K562 (cell line): Measurements from ENCODE around the gene CTSD. TPM values are rescaled to one million over a fixed set of nuclear protein-coding genes. Genes with fewer than 3 reads are reported as not detected.

Experiments
- HDAC8 ChIP-seq: fragments of 450-650 bp; IDR thresholded peaks from 2 replicates; pipeline ENCODE4 v1.6.1; 2016; ENCODE audit warnings: mild to moderate bottlenecking, missing genetic modification characterization, moderate library complexity, missing compliant biosample characterization
- KAT7 ChIP-seq: sonication (generic); formaldehyde crosslinking; IDR thresholded peaks from 2 replicates; pipeline ENCODE4 v1.8.0; 2022; ENCODE audit warnings: missing genetic modification reagents, mild to moderate bottlenecking, borderline replicate concordance
- RAD21 ChIP-seq, 2 experiments: fragments of 250-450 bp in 1 of 2; fragments of 450-650 bp in 1 of 2; sonication (Bioruptor Pico) in 1 of 2; formaldehyde crosslinking in 1 of 2; IDR thresholded peaks in 1 of 2; conservative IDR thresholded peaks in 1 of 2; 2 replicates each; pipeline versions ENCODE4 v1.4.0 to v1.8.0; 2020 to 2022; ENCODE audit warnings: mild to moderate bottlenecking in 2 of 2, moderate library complexity in 1 of 2
- polyA plus RNA-seq, 8 experiments: library from polyadenylated mRNA; depleted of rRNA in 4 of 8; stranded (reverse) in 5 of 8; unstranded in 3 of 8; fragments of >200 nt; fragmentation: Nextera tagmentation in 2 of 8; fragmentation: Illumina TruSeq in 1 of 8; extraction: Ambion mirVana in 2 of 8; extraction: Trizol in 1 of 8; gene quantifications; 2 replicates each; pipeline versions ENCODE4 v1.2.1 to v1.2.3, GENCODE V29; 2011 to 2014; ENCODE audit warnings: inconsistent platforms in 1 of 8, missing spikeins in 1 of 8
- total RNA-seq, 7 experiments: library from RNA; depleted of rRNA in 6 of 7; stranded (reverse); fragments of >200 nt in 6 of 7; fragmentation: Illumina TruSeq in 2 of 7; extraction: Trizol in 2 of 7; gene quantifications; 2 replicates each; pipeline versions ENCODE4 v1.2.1 to v1.2.3, GENCODE V29; 2011 to 2021; ENCODE audit warnings: low replicate concordance in 1 of 7
- TF ChIP-seq, protein P1 (sequence below), 2 experiments: fragments of 450-650 bp; formaldehyde crosslinking in 1 of 2; IDR thresholded peaks; 2 replicates each; pipeline versions ENCODE4 v1.4.0 to v1.6.1; 2014 to 2020; ENCODE audit warnings: mild to moderate bottlenecking in 2 of 2, borderline replicate concordance in 1 of 2, low read depth in 1 of 2
- TF ChIP-seq, protein P2 (sequence below): sonication (generic); formaldehyde crosslinking; IDR thresholded peaks from 2 replicates; pipeline ENCODE4 v1.9.0; 2022; ENCODE audit warnings: mild to moderate bottlenecking, missing genetic modification reagents
- TF ChIP-seq, protein P3 (sequence below), 2 experiments: fragments of 450-650 bp in 1 of 2; sonication (generic) in 1 of 2; formaldehyde crosslinking; conservative IDR thresholded peaks; 2 replicates each; pipeline versions ENCODE4 v1.4.0 to v1.8.1; 2020 to 2022; ENCODE audit warnings: mild to moderate bottlenecking in 1 of 2, missing genetic modification reagents in 1 of 2
- TF ChIP-seq, protein P4 (sequence below): fragments of 250-450 bp; sonication (Bioruptor Pico); IDR thresholded peaks from 2 replicates; pipeline ENCODE4 v1.8.0; 2022; ENCODE audit warnings: inconsistent platforms, mild to moderate bottlenecking, moderate library complexity, borderline replicate concordance
- TF ChIP-seq, protein P5 (sequence below), 3 experiments: fragments of 200-800 bp in 1 of 3; sonication (Bioruptor generic) in 1 of 3; sonication (generic) in 1 of 3; formaldehyde crosslinking in 1 of 3; IDR thresholded peaks; 2 replicates each; pipeline versions ENCODE4 v1.6.1 to v1.8.0; 2016 to 2022; ENCODE audit warnings: mild to moderate bottlenecking in 2 of 3, missing compliant biosample characterization in 2 of 3, missing genetic modification characterization in 2 of 3, missing genetic modification reagents in 1 of 3
- TF ChIP-seq, protein P6 (sequence below): sonication (generic); formaldehyde crosslinking; IDR thresholded peaks from 2 replicates; pipeline ENCODE4 v1.5.0; 2020; ENCODE audit warnings: missing genetic modification reagents

CTSD gene
- total and polyA plus RNA-seq, 9 of the 15 experiments (the other 6 are each of a cell fraction or from before 2014, with no cell fraction given): 1.0 to 112 (median 40.9) TPM

DNA sequence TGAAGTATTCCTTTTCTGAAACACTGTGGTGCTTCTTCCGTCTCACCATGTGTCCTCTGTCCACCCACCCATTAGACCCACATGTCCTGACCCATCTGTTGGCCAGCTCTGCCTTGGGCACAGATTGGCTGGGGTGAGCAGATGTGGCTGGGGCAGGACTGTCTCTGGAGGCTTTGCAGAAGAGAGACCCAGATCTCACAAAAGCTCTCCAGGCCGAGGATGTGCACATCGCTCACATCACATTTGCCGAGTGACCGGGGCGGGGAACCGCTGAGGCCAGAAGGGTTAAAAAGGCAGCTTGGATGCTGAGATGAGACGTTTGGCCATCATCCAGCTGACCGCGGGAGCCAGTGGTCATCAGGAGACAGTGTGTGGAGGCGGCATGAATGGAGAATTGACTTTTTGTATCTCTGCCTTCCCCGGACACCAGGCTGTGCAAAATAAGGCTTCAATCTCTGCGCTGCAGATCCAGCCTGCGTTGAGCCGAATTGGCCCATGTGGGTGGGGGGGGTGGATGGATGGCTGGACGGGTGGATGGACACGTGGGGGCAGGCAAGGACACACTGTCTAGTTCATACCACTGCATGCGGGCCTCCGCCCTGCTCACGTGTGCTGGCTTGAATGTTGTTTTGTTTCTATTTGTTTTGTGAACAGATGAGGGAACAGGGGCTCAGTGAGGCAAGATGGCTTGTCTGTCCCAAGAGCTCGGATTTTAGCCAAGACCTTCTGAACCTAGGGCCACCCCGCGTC, 19.4 kb downstream of the CTSD start (continued):
- TF ChIP-seq, protein P1, sequence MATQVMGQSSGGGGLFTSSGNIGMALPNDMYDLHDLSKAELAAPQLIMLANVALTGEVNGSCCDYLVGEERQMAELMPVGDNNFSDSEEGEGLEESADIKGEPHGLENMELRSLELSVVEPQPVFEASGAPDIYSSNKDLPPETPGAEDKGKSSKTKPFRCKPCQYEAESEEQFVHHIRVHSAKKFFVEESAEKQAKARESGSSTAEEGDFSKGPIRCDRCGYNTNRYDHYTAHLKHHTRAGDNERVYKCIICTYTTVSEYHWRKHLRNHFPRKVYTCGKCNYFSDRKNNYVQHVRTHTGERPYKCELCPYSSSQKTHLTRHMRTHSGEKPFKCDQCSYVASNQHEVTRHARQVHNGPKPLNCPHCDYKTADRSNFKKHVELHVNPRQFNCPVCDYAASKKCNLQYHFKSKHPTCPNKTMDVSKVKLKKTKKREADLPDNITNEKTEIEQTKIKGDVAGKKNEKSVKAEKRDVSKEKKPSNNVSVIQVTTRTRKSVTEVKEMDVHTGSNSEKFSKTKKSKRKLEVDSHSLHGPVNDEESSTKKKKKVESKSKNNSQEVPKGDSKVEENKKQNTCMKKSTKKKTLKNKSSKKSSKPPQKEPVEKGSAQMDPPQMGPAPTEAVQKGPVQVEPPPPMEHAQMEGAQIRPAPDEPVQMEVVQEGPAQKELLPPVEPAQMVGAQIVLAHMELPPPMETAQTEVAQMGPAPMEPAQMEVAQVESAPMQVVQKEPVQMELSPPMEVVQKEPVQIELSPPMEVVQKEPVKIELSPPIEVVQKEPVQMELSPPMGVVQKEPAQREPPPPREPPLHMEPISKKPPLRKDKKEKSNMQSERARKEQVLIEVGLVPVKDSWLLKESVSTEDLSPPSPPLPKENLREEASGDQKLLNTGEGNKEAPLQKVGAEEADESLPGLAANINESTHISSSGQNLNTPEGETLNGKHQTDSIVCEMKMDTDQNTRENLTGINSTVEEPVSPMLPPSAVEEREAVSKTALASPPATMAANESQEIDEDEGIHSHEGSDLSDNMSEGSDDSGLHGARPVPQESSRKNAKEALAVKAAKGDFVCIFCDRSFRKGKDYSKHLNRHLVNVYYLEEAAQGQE (IDR thresholded peaks at IDR 0.05; ENCODE audit: borderline replicate concordance): peak; percentile 29; the same call in 1 of the 2 replicates
- TF ChIP-seq, protein P1 (CRISPR knock-in tag; IDR thresholded peaks at IDR 0.05; ENCODE audit: low read depth): no peak
- TF ChIP-seq, protein P2, sequence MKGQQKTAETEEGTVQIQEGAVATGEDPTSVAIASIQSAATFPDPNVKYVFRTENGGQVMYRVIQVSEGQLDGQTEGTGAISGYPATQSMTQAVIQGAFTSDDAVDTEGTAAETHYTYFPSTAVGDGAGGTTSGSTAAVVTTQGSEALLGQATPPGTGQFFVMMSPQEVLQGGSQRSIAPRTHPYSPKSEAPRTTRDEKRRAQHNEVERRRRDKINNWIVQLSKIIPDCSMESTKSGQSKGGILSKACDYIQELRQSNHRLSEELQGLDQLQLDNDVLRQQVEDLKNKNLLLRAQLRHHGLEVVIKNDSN (CRISPR knock-in tag): peak; percentile 59
- TF ChIP-seq KAT7 (CRISPR knock-in tag) (no peak), RAD21 (CRISPR knock-in tag; conservative IDR thresholded peaks at IDR 0.05 in 1 of 2, IDR thresholded peaks at IDR 0.05 in 1 of 2) (0 out of 4 replicates have a peak, but pooled peaks of 1 of the 2 experiments have one; percentile 21), HDAC8 (no peak)
- TF ChIP-seq, protein P3, sequence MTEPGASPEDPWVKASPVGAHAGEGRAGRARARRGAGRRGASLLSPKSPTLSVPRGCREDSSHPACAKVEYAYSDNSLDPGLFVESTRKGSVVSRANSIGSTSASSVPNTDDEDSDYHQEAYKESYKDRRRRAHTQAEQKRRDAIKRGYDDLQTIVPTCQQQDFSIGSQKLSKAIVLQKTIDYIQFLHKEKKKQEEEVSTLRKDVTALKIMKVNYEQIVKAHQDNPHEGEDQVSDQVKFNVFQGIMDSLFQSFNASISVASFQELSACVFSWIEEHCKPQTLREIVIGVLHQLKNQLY (CRISPR knock-in tag; conservative IDR thresholded peaks at IDR 0.05): no peak
- TF ChIP-seq, protein P4, sequence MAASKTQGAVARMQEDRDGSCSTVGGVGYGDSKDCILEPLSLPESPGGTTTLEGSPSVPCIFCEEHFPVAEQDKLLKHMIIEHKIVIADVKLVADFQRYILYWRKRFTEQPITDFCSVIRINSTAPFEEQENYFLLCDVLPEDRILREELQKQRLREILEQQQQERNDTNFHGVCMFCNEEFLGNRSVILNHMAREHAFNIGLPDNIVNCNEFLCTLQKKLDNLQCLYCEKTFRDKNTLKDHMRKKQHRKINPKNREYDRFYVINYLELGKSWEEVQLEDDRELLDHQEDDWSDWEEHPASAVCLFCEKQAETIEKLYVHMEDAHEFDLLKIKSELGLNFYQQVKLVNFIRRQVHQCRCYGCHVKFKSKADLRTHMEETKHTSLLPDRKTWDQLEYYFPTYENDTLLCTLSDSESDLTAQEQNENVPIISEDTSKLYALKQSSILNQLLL (CRISPR knock-in tag): no peak
- TF ChIP-seq, protein P5, sequence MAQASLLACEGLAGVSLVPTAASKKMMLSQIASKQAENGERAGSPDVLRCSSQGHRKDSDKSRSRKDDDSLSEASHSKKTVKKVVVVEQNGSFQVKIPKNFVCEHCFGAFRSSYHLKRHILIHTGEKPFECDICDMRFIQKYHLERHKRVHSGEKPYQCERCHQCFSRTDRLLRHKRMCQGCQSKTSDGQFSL (CRISPR knock-in tag; IDR thresholded peaks at IDR 0.05): peak; percentile 81
- TF ChIP-seq, protein P5 (tag; IDR thresholded peaks at IDR 0.05): peak in 1 of 2 experiments; percentile 81; a peak in 2 of 4 replicates
- TF ChIP-seq, protein P6, sequence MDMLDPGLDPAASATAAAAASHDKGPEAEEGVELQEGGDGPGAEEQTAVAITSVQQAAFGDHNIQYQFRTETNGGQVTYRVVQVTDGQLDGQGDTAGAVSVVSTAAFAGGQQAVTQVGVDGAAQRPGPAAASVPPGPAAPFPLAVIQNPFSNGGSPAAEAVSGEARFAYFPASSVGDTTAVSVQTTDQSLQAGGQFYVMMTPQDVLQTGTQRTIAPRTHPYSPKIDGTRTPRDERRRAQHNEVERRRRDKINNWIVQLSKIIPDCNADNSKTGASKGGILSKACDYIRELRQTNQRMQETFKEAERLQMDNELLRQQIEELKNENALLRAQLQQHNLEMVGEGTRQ (CRISPR knock-in tag): peak; percentile 32
